ENCODE data around the gene RAB25. TPM values are rescaled to one million over a fixed set of nuclear protein-coding genes. Genes with fewer than 3 reads are reported as not detected.

The RAB25 gene
- total RNA-seq, 2 experiments from 2014 or later = 0.46 to 0.77 TPM

DNA sequence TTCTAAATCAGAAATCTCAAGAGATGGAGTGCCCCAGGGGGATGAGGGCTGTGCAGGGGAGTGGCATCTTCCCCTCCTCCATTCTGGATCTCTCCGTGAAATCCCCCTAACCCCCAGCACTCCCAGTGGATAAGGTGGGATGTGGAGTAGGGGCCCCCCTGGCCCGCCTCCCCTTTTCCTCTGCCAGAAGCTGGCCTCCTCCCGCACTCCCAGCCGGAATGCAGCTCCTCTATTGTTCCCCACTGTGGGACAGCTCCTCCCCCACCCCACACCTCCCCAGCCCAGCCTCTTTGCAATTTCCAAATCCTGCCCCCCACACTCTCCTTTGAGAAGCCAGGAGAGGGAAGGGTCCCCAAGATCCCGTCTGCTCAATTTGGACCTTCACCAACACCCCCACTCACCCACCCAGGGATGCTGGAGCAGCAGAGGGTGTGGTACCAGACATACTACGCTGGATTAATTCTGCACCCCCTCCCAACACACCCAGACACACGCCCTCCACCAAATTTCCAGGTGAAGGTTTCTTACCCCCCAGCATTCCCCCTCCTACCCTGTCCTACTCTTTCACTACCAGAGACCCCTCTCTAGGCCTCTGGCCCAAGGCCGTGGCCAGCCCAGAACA, 19.4 kb downstream of the RAB25 start:
- Mint-ChIP-seq H3K27me3 (peaks cover 17% of the 10 kb centered on the region), H3K4me3 (no peak overlapping the region), H3K27ac (no peak overlapping the region), H3K4me1 (peaks cover 5% of the 10 kb centered on the region), H3K9me3 (ENCODE audit: low read depth) (no peaks in the 10 kb centered on the region), H3K36me3 (ENCODE audit: low read depth) (no peaks in the 10 kb centered on the region)
- intact Hi-C loops (cut with DNase I, micrococcal nuclease) = no loop called here
- ChIA-PET CTCF (no interaction called here), POLR2A (no interaction called here)
- ATAC-seq (no peak), DNase-seq (no peak)

DNA sequence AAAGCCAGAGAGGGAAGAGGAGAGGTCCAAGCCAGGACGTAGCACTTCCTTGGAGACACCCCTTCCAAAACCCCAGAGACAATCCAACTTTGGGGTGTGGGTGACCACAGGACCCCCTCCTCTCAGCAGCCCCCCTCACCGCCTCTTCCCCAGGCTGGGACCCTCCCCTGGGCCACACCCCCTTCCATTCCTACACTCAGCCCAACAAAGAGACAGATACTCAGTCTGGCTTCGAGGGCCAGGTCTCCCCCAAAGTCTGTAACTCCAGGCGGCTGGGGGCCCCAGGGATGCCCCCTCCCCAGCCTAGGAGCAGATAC, 19.9 kb downstream of the RAB25 start:
- Mint-ChIP-seq H3K9me3 (ENCODE audit: low read depth) (no peaks in the 10 kb centered on the region), H3K4me3 (peak overlapping the region; percentile 17), H3K27ac (no peak overlapping the region), H3K4me1 (peaks cover 5% of the 10 kb centered on the region), H3K27me3 (peaks cover 18% of the 10 kb centered on the region), H3K36me3 (ENCODE audit: low read depth) (no peaks in the 10 kb centered on the region)
- intact Hi-C loops (cut with DNase I, micrococcal nuclease) = no loop called here
- DNase-seq (no peak), ATAC-seq (no peak)
- POLR2A ChIA-PET = no interaction called here
- CTCF ChIA-PET = no interaction called here

DNA sequence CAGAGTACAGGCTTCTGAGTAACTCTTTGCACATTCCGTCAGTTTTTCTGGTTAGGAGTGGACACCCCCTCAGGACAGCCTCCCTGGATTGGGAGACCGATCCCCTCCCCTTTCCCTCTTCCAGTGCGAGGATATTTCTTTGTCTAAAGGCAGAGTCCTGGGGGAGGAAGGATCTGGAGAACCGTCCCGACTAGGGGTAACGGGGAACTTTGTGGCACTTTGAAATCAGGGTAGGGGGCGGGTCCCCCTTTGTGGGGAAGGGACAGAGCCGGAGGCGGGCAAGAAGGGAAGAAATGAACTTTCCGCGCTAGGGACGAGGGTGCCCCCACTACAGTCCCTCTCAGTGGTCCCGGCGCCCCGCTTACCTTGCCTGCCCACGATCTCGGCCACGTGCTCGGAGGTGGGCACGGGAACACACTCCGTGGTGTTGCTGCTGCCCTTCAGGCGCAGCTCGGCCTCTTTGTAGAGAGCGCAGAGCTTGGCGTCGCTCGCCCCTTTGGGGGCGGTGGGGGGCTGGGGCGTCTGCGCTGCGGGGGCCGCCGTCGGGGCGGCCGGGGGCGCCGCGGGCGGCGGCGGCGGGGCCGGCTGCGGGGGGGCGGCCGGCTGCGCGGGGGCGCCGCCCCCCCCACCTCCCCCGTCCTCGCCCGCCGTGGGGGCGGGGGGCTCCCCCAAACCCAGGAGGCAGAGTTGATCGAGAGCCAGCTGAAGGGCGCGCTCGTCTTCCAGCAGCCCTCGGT, 20.4 kb downstream of the RAB25 start:
- intact Hi-C loops (cut with DNase I, micrococcal nuclease) = no loop called here
- Mint-ChIP-seq H3K4me3 (peak overlapping the region; percentile 72), H3K27me3 (peaks cover 19% of the 10 kb centered on the region), H3K4me1 (peaks cover 5% of the 10 kb centered on the region), H3K9me3 (ENCODE audit: low read depth) (no peaks in the 10 kb centered on the region), H3K27ac (no peak overlapping the region), H3K36me3 (ENCODE audit: low read depth) (no peaks in the 10 kb centered on the region)
- CTCF ChIA-PET = interaction anchor here (29.4 kb wide), 1 partner anchor 44 kb away, joined by 929 read pairs; the partner anchor contains the start of gene LMNA
- POLR2A ChIA-PET = no interaction called here
- DNase-seq = no peak
- ATAC-seq = no peak

DNA sequence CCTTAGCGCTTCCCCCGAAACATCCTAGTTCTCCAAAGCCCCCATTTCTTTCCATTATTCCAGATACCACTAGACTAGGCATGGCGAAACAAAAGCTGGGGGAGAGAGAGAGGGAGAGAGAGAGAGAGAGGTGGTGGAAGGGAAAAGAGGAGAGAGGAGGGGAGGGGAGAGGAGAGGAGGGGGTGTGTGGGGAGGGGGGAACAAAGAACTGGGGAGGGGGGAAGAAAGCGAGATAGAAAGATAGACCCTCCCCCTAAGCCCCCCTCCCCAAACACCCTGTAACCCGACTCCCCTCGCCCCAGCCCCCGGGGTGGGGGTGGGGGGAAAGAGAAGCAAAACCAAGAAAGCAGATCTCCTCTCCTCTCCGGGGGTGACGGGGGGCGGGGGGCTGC, 21.0 kb downstream of the RAB25 start:
- Mint-ChIP-seq H3K27ac (no peak overlapping the region), H3K4me3 (peak overlapping the region; percentile 72), H3K4me1 (peaks cover 5% of the 10 kb centered on the region), H3K9me3 (ENCODE audit: low read depth) (no peaks in the 10 kb centered on the region), H3K27me3 (peaks cover 23% of the 10 kb centered on the region), H3K36me3 (ENCODE audit: low read depth) (no peaks in the 10 kb centered on the region)
- no peak for ATAC-seq
- DNase-seq = no peak
- POLR2A ChIA-PET = no interaction called here
- CTCF ChIA-PET = interaction anchor here (0.6 to 29.4 kb wide), 2 partner anchors 24 to 43 kb away, joined by 3 to 929 read pairs; partner anchors contain the start of gene LMNA
- intact Hi-C loops (cut with DNase I, micrococcal nuclease) = loop anchor here in 1 of 2 experiments (1.0 kb wide), 3 partner anchors 27 to 256 kb away; partner anchors contain the start of genes CCT3, SSR2 and TSACC

DNA sequence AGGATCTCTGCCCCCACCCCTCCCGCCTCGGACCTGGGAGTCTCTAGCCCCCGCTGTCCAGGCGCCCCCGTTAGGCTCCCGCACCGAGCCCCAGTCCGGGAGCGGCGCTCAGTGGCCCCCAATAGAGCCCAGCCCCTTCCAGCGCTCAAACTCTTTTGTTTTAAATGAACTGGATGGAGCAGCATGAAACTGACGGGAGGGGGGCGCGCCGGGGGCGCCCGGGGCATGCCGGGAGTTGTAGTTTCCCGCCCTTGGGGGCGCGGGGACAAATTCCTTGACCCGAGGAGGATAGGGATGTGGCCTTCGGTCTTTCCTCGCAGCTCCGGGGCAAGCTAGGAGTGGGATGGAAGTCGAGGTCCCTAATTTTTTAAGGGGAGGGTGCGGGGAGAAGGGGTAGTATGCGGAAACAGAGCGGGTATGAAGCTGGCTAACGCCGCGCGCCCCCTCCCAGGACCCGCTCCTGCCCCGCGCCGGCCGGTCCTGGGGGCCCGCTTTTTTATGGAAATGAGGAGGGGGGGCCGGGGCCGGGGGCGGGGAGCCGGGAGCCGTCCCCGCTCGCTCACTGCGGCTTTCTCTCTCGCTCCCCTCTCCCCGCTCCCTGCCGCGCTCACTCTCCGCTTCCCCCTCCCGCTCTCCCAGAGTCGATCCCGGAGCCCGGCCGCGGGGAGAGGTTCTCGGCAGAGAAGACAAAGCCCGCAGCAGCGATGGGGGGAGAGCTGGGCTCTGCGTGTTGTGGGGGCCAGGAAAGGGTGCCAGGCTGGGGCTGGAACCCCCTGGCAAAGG, 21.5 kb downstream of the RAB25 start, which contains the start of gene MEX3A:
Gene MEX3A, minus strand, starts transcription at position 157 of the 783 bp plus-strand sequence. CDS start 467 bp downstream, outside the sequence.
- peaks cover 26% of the 10 kb centered on the region for H3K27me3 Mint-ChIP-seq
- intact Hi-C loops (cut with DNase I, micrococcal nuclease) = loop anchor here in 1 of 2 experiments (1.0 kb wide), 3 partner anchors 27 to 256 kb away; partner anchors contain the start of genes CCT3, SSR2 and TSACC
- peak within 1 kb of the TSS; percentile 72 for H3K4me3 Mint-ChIP-seq
- DNase-seq = peak; percentile 80
- H3K27ac Mint-ChIP-seq = no peak within 1 kb of the TSS
- H3K4me1 Mint-ChIP-seq = peaks cover 5% of the 10 kb centered on the region
- ChIA-PET POLR2A (interaction anchor here (0.8 kb wide), 1 partner anchor 15 kb away, joined by 3 read pairs; no protein-coding TSS in a partner anchor), CTCF (interaction anchor here (0.6 to 29.4 kb wide), 4 partner anchors 14 to 43 kb away, joined by 3 to 929 read pairs (median 10); partner anchors contain the start of gene LMNA)
- ATAC-seq = peak; percentile 89
- H3K9me3 Mint-ChIP-seq (ENCODE audit: low read depth) = no peaks in the 10 kb centered on the region
- H3K36me3 Mint-ChIP-seq (ENCODE audit: low read depth) = no peaks in the 10 kb centered on the region

DNA sequence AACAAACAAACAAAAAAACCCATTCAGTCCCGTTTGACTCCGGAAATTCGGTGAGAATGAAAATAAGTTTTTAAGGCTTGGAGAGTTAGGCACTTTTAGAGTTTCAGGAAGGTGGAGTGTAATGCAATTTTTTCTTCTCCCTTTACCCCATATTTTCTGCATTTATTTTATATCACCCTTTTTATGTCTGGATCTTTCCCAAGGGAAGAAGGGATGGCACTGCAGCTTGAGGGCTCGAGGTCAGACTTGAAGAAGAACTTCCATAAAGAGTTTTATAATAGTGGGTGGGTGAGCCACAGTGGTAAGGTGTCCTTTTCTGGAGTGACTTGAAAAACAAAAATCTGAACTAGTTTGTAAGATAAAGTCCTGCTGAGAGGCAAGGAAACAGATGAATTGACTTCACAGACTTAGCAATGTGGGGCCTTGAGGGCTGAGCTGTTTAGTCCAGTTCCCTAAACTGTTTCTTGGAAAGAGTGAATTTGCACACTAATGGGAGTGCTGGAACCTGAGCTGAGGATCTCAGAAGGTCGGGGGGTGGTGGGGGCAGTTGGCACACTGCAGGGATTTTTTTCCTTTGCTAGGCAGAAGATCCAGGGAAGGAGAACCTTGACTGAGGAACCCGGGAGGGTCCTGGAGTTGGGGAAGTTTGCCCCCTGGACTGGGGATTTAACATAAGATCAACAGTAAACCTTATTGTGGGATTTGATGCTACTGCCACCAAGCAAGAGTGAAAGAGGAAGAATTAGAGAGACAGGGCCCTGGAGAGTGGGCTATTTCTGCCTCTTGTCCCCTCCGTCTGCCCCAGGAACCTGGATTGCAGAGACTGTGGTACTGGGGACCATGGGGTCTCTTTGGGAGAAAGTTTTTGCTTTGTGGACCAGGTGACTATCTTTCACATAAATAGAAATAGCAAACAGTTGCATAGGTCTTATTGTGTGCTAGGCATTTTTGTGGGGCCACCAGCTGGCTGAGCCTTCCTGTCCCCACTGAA, 23.1 kb downstream of the RAB25 start:
- POLR2A ChIA-PET = interaction anchor here (0.6 to 0.7 kb wide), 2 partner anchors 110 to 162 kb away, joined by 3 read pairs; no protein-coding TSS in a partner anchor
- peaks cover 5% of the 10 kb centered on the region for H3K4me1 Mint-ChIP-seq

DNA sequence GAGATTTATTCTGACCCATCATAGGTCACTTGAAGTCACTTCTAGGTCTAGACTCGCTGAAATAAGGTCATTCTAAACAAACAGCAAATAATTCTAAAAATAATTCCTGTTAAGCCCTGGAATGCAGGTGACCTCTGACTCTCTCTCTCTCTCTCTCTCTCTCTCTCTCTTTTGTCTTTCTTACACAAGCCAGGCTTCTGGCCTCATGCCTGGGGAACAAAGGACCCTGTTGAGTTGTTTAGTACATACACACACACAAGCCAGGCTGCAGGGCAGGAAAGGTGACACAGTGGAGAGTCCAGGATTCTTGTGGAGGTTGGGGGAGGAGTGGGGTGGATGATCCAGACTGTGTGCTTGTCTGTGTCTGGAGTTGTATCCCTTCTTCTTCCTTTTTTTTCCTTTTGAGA, 25.3 kb downstream of the RAB25 start:
- H3K4me1 Mint-ChIP-seq = peaks cover 9% of the 10 kb centered on the region
- H3K9me3 Mint-ChIP-seq (ENCODE audit: low read depth) = no peaks in the 10 kb centered on the region
- no peak overlapping the region for H3K27ac Mint-ChIP-seq
- POLR2A ChIA-PET = no interaction called here
- no peak overlapping the region for H3K4me3 Mint-ChIP-seq
- CTCF ChIA-PET = interaction anchor here (2.7 to 29.4 kb wide), 2 partner anchors 10 to 39 kb away, joined by 9 to 929 read pairs; partner anchors contain the start of gene LMNA
- intact Hi-C loops (cut with DNase I, micrococcal nuclease) = no loop called here
- peaks cover 24% of the 10 kb centered on the region for H3K27me3 Mint-ChIP-seq
- H3K36me3 Mint-ChIP-seq (ENCODE audit: low read depth) = no peaks in the 10 kb centered on the region
- no peak for ATAC-seq
- no peak for DNase-seq

More for the DNA sequence above, 23.1 kb downstream of the RAB25 start:
- H3K36me3 Mint-ChIP-seq (ENCODE audit: low read depth) = no peaks in the 10 kb centered on the region
- H3K4me3 Mint-ChIP-seq = no peak overlapping the region
- DNase-seq = no peak
- no peak overlapping the region for H3K27ac Mint-ChIP-seq
- ATAC-seq = no peak
- intact Hi-C loops (cut with DNase I, micrococcal nuclease) = no loop called here
- no peaks in the 10 kb centered on the region for H3K9me3 Mint-ChIP-seq (ENCODE audit: low read depth)
- CTCF ChIA-PET = interaction anchor here (0.7 to 29.4 kb wide), 6 partner anchors 12 to 198 kb away, joined by 3 to 929 read pairs (median 4); partner anchors contain the start of gene LMNA
- peaks cover 21% of the 10 kb centered on the region for H3K27me3 Mint-ChIP-seq

DNA sequence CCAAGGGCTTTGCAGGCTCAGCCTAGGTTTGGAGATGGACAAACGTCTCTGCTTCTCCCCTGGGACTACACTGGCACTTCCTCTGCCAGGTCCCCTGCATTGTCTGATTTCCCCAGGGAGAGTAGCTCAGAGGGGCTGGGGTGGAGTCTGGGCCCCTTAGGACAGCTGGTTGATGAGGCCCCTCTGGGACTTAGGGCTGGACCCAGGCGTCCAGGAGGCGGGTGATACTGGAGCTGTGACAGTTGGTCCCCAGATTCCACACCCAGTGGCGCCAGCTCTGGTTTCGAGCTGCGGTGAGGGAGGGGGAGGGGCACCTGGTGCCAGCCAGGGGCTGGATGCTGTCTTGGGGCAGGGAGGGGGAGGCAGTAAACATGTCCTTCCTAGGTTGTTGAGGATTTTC, 28.7 kb downstream of the RAB25 start:
- H3K27me3 Mint-ChIP-seq = peaks cover 17% of the 10 kb centered on the region

DNA sequence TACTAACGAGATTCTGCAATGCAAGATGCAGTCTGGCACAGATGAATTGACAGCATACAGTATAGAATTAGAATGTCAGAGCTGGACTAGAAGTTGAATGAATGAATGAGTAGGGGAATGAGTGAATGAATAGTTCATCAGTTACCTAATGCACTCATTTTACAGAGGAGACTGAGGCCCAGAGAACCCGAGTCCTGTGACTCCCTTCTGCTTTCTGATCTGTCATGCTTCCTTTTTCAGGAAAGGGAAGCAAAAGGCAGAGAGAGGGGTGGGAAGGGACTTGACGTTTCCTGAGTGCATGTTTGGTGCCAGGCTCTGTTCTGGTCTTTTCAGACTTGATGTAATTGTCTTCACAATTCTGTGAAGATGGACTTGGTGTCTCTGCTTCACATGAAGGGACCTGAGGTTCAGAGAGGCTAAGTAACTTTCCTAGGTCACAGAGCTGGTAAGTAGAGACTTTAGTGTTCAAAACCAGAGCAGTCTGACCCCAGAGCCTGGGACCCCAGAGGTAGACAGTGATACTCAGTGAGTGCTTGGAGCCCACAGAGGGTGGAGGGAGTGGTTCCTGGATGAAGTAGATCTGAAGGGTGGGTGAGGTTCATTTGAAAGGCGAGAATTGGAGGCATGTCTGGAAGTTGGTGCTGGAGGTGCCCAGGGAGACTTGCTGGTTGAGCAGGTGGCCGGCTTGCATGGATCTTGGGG, 29.3 kb downstream of the RAB25 start:
- DNase-seq (no peak), ATAC-seq (peak; percentile 13)
- H3K9me3 Mint-ChIP-seq (ENCODE audit: low read depth) = no peaks in the 10 kb centered on the region
- POLR2A ChIA-PET = interaction anchor here (1.5 kb wide), 1 partner anchor 128 kb away, joined by 4 read pairs; no protein-coding TSS in a partner anchor
- CTCF ChIA-PET = interaction anchor here (0.5 to 29.4 kb wide), 17 partner anchors 10 to 587 kb away, joined by 3 to 929 read pairs (median 4); partner anchors contain the start of gene LMNA
- no peak overlapping the region for H3K27ac Mint-ChIP-seq
- peaks cover 17% of the 10 kb centered on the region for H3K27me3 Mint-ChIP-seq
- H3K36me3 Mint-ChIP-seq (ENCODE audit: low read depth) = no peaks in the 10 kb centered on the region
- intact Hi-C loops (cut with DNase I, micrococcal nuclease) = loop anchor here (1.0 kb wide), 3 partner anchors 40 to 229 kb away; no protein-coding TSS in a partner anchor
- H3K4me1 Mint-ChIP-seq = peaks cover 7% of the 10 kb centered on the region
- H3K4me3 Mint-ChIP-seq = no peak overlapping the region

More for the DNA sequence above, 28.7 kb downstream of the RAB25 start:
- ChIA-PET POLR2A (no interaction called here), CTCF (interaction anchor here (0.7 to 29.4 kb wide), 8 partner anchors 36 to 587 kb away, joined by 3 to 929 read pairs (median 4); partner anchors contain the start of gene LMNA)
- ATAC-seq = no peak
- Mint-ChIP-seq H3K4me3 (no peak overlapping the region), H3K9me3 (ENCODE audit: low read depth) (no peaks in the 10 kb centered on the region), H3K4me1 (peaks cover 4% of the 10 kb centered on the region), H3K36me3 (ENCODE audit: low read depth) (no peaks in the 10 kb centered on the region), H3K27ac (no peak overlapping the region)
- intact Hi-C loops (cut with DNase I, micrococcal nuclease) = loop anchor here (1.0 kb wide), 3 partner anchors 41 to 230 kb away; no protein-coding TSS in a partner anchor
- DNase-seq = no peak

Data from activated CD4-positive, alpha-beta T cell treated with anti-CD3 and anti-CD28 coated beads for 36 hours (primary cell).